SU-DHL-6 (cell line): ENCODE results near the gene SLC22A4.

Experiments used
- CTCF ChIP-seq: fragments of 200-600 bp; sonication (generic); IDR thresholded peaks from one replicate; pipeline ENCODE4 v1.5.1; 2017; ENCODE audit warnings: antibody characterized with exemption, mild to moderate bottlenecking, low read length, moderate library complexity; ENCODE audit not compliant: insufficient read depth, poor library complexity, severe bottlenecking
- EZH2phosphoT487 ChIP-seq: fragments of 200-600 bp; sonication (generic), shearing (Covaris generic); conservative IDR thresholded peaks from 2 replicates; pipeline ENCODE4 v1.6.1; 2018; ENCODE audit warnings: mild to moderate bottlenecking, antibody characterized with exemption, low read length, moderate library complexity, mixed read lengths

DNA sequence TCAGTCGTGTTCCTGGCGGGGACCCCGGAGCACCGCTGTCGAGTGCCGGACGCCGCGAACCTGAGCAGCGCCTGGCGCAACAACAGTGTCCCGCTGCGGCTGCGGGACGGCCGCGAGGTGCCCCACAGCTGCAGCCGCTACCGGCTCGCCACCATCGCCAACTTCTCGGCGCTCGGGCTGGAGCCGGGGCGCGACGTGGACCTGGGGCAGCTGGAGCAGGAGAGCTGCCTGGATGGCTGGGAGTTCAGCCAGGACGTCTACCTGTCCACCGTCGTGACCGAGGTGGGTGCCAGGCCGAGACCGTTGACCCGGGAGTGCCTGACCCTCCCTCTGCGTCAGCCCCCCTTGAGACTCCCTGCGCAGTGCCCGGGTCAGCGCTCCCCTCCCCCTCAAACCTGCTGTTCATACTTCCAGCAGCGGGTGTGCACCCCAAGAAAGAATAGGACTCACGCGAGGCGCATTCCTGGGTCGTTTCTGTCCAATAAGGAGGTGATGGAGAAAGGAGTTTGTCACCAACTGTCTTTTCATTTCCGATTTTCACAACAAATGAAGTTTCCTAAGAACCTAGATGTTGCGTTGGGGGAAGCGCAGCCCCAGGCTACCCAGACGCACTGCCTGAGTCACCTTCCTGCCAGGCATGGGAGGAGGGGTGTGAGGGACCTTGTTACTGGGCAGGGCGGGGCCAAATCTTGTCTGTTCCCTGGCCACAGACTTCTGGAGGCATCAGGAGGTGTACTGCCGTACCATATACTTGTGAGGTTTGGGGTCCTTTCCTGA lies 722 bp downstream of the SLC22A4 start:
- TF ChIP-seq CTCF: no peak
- TF ChIP-seq EZH2phosphoT487: no peak
